SK-N-SH treated with all-trans-retinoic acid at 6 μM for 48 hours (cell line): Measurements from ENCODE around the gene GUCY1B1.

Source experiments
- ATAC-seq: fragments of 200-7000 bp; cut with Tn5 transposase; 3 replicates; pipeline ENCODE4 v1.9.1; 2020; ENCODE audit warnings: mild to moderate bottlenecking, moderate library complexity
- ARNTL ChIP-seq: fragments of 450-650 bp; formaldehyde crosslinking; IDR thresholded peaks from 2 replicates; pipeline ENCODE4 v1.5.0; 2020; ENCODE audit warnings: low read depth, mild to moderate bottlenecking, moderate library complexity, borderline replicate concordance
- BACH2 ChIP-seq: fragments of 250-450 bp; sonication (Bioruptor Pico); IDR thresholded peaks from 2 replicates; pipeline ENCODE4 v1.9.0; 2021; ENCODE audit warnings: mild to moderate bottlenecking, borderline replicate concordance
- CREB5 ChIP-seq: fragments of 250-450 bp; sonication (Bioruptor Pico); IDR thresholded peaks from 2 replicates; pipeline ENCODE4 v1.5.1; 2020; ENCODE audit warnings: low read depth, mild to moderate bottlenecking, moderate library complexity
- CSDC2 ChIP-seq: fragments of 250-450 bp; sonication (Bioruptor Pico); IDR thresholded peaks from 2 replicates; pipeline ENCODE4 v1.5.0; 2020; ENCODE audit warnings: mild to moderate bottlenecking, moderate library complexity
- CSRNP3 ChIP-seq: fragments of 250-450 bp; sonication (Bioruptor Pico); IDR thresholded peaks from 2 replicates; pipeline ENCODE4 v1.5.1; 2021; ENCODE audit warnings: mild to moderate bottlenecking, moderate library complexity
- ESRRG ChIP-seq: fragments of 250-450 bp; sonication (Bioruptor Pico); IDR thresholded peaks from 2 replicates; pipeline ENCODE4 v1.6.1; 2021; ENCODE audit warnings: mild to moderate bottlenecking
- GLIS3 ChIP-seq: fragments of 250-450 bp; sonication (Bioruptor Pico); IDR thresholded peaks from 2 replicates; pipeline ENCODE4 v1.5.0; 2020; ENCODE audit warnings: mild to moderate bottlenecking, moderate library complexity
- ISL1 ChIP-seq: fragments of 250-450 bp; sonication (Bioruptor Pico); IDR thresholded peaks from 2 replicates; pipeline ENCODE4 v2.1.2; 2022; ENCODE audit warnings: mild to moderate bottlenecking, moderate library complexity
- OSR1 ChIP-seq: fragments of 250-450 bp; sonication (Bioruptor Pico); IDR thresholded peaks from 2 replicates; pipeline ENCODE4 v1.8.0; 2022; ENCODE audit warnings: moderate library complexity, mild to moderate bottlenecking, inconsistent platforms
- POU6F1 ChIP-seq: fragments of 250-450 bp; sonication (Bioruptor Pico); IDR thresholded peaks from 2 replicates; pipeline ENCODE4 v1.8.0; 2021; ENCODE audit warnings: low read depth, mild to moderate bottlenecking, moderate library complexity, borderline replicate concordance
- PPARA ChIP-seq: fragments of 250-450 bp; sonication (Bioruptor Pico); IDR thresholded peaks from 2 replicates; pipeline ENCODE4 v1.5.0; 2020; ENCODE audit warnings: mild to moderate bottlenecking, borderline replicate concordance
- RARB ChIP-seq: fragments of 250-450 bp; sonication (Bioruptor Pico); IDR thresholded peaks from 2 replicates; pipeline ENCODE4 v1.8.0; 2021; ENCODE audit warnings: mild to moderate bottlenecking, moderate library complexity
- TCF4 ChIP-seq: fragments of 250-450 bp; sonication (Bioruptor Pico); IDR thresholded peaks from 2 replicates; pipeline ENCODE4 v1.8.0; 2021; ENCODE audit warnings: mild to moderate bottlenecking, moderate library complexity, borderline replicate concordance
- TOX ChIP-seq: fragments of 250-450 bp; sonication (Bioruptor Pico); IDR thresholded peaks from 2 replicates; pipeline ENCODE4 v1.8.0; 2021; ENCODE audit warnings: mild to moderate bottlenecking, moderate library complexity, borderline replicate concordance
- TSHZ2 ChIP-seq: fragments of 250-450 bp; sonication (Bioruptor Pico); IDR thresholded peaks from 2 replicates; pipeline ENCODE4 v1.5.0; 2020; ENCODE audit warnings: mild to moderate bottlenecking, moderate library complexity
- ZC3H10 ChIP-seq: fragments of 250-450 bp; sonication (Bioruptor Pico); IDR thresholded peaks from 2 replicates; pipeline ENCODE4 v1.5.1; 2021; ENCODE audit warnings: mild to moderate bottlenecking, moderate library complexity
- ZFP3 ChIP-seq: fragments of 250-450 bp; sonication (Bioruptor Pico); IDR thresholded peaks from 2 replicates; pipeline ENCODE4 v1.5.0; 2020; ENCODE audit warnings: mild to moderate bottlenecking, moderate library complexity
- ZFP30 ChIP-seq: fragments of 450-650 bp; formaldehyde crosslinking; IDR thresholded peaks from 2 replicates; pipeline ENCODE4 v1.5.0; 2022; ENCODE audit warnings: mild to moderate bottlenecking, moderate library complexity
- ZNF565 ChIP-seq: fragments of 450-650 bp; formaldehyde crosslinking; conservative IDR thresholded peaks from 2 replicates; pipeline ENCODE4 v1.5.0; 2020; ENCODE audit warnings: low read depth, mild to moderate bottlenecking, moderate library complexity
- ZNF8 ChIP-seq: fragments of 450-650 bp; formaldehyde crosslinking; IDR thresholded peaks from 2 replicates; pipeline ENCODE4 v1.5.0; 2020; ENCODE audit warnings: mild to moderate bottlenecking, moderate library complexity
- TF ChIP-seq, protein P1 (sequence below): fragments of 250-450 bp; sonication (Bioruptor Pico); IDR thresholded peaks from 2 replicates; pipeline ENCODE4 v1.8.0; 2020; ENCODE audit warnings: mild to moderate bottlenecking, moderate library complexity, borderline replicate concordance

The GUCY1B1 gene

GRCh38 chr4:155722816-155723499 lies 35.9 kb upstream of the GUCY1B1 start:
- no peak for ATAC-seq
- TF ChIP-seq ARNTL (CRISPR knock-in tag) (no peak), BACH2 (CRISPR knock-in tag) (no peak), ESRRG (CRISPR knock-in tag) (no peak), ZFP30 (CRISPR knock-in tag) (no peak), ZFP3 (CRISPR knock-in tag) (no peak), OSR1 (no peak), TCF4 (no peak), ZC3H10 (CRISPR knock-in tag) (no peak), CREB5 (CRISPR knock-in tag) (no peak), CSDC2 (CRISPR knock-in tag) (no peak), CSRNP3 (no peak)
- TF ChIP-seq, protein P1, sequence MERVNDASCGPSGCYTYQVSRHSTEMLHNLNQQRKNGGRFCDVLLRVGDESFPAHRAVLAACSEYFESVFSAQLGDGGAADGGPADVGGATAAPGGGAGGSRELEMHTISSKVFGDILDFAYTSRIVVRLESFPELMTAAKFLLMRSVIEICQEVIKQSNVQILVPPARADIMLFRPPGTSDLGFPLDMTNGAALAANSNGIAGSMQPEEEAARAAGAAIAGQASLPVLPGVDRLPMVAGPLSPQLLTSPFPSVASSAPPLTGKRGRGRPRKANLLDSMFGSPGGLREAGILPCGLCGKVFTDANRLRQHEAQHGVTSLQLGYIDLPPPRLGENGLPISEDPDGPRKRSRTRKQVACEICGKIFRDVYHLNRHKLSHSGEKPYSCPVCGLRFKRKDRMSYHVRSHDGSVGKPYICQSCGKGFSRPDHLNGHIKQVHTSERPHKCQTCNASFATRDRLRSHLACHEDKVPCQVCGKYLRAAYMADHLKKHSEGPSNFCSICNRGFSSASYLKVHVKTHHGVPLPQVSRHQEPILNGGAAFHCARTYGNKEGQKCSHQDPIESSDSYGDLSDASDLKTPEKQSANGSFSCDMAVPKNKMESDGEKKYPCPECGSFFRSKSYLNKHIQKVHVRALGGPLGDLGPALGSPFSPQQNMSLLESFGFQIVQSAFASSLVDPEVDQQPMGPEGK (CRISPR knock-in tag): no peak

- TF ChIP-seq ISL1 (CRISPR knock-in tag): no peak
- no peak for TF ChIP-seq GLIS3 (CRISPR knock-in tag)
- TF ChIP-seq POU6F1: no peak
- TF ChIP-seq ESRRG (CRISPR knock-in tag): no peak
- TF ChIP-seq TOX: no peak
- no peak for TF ChIP-seq ARNTL (CRISPR knock-in tag)
- no peak for TF ChIP-seq TCF4
- no peak for TF ChIP-seq PPARA
- TF ChIP-seq ZFP30 (CRISPR knock-in tag): no peak
- TF ChIP-seq CSDC2 (CRISPR knock-in tag): no peak
- TF ChIP-seq TSHZ2: no peak
- no peak for TF ChIP-seq ZFP3 (CRISPR knock-in tag)
- TF ChIP-seq, protein P1 (CRISPR knock-in tag): no peak
- TF ChIP-seq ZNF565 (CRISPR knock-in tag): no peak
- TF ChIP-seq ZNF8 (CRISPR knock-in tag): no peak
- TF ChIP-seq OSR1: no peak
- no peak for TF ChIP-seq CSRNP3
- TF ChIP-seq RARB (CRISPR knock-in tag): no peak
- TF ChIP-seq, all 23 proteins: peak for 0
- ATAC-seq: no peak
These were observed 34.1 kb upstream of the GUCY1B1 start for GRCh38 chr4:155724731-155725130.
